Stimulated activated CD4-positive, alpha-beta T cell treated with anti-CD3 and anti-CD28 coated beads, TNF-alpha, amount 100 ng/mL, for 48 hours (primary cell): ENCODE results near the gene CD9.
A peak's percentile ranks its signal among the peaks of the same experiment; 100 is the strongest.
"Not testable (repeated sequence)": the region's sequence is repeated elsewhere in the genome, so short reads cannot be mapped to it uniquely, and the experiment has no call there.

Experiments
- DNase-seq, 3 donors: peaks; one replicate each; pipeline ENCODE4 v3.0.0-alpha.2; 2020; ENCODE audit warnings: low read depth in 3 of 3

The CD9 gene, protein sequence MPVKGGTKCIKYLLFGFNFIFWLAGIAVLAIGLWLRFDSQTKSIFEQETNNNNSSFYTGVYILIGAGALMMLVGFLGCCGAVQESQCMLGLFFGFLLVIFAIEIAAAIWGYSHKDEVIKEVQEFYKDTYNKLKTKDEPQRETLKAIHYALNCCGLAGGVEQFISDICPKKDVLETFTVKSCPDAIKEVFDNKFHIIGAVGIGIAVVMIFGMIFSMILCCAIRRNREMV

GRCh38 chr12:6200256-6201212 is at the start of gene CD9:
CD9 (plus strand) TSS chr12:6200400; CDS start chr12:6200500, 100 bp downstream.
- DNase-seq: peak in 1 of 3 donors; percentile 35

DNA sequence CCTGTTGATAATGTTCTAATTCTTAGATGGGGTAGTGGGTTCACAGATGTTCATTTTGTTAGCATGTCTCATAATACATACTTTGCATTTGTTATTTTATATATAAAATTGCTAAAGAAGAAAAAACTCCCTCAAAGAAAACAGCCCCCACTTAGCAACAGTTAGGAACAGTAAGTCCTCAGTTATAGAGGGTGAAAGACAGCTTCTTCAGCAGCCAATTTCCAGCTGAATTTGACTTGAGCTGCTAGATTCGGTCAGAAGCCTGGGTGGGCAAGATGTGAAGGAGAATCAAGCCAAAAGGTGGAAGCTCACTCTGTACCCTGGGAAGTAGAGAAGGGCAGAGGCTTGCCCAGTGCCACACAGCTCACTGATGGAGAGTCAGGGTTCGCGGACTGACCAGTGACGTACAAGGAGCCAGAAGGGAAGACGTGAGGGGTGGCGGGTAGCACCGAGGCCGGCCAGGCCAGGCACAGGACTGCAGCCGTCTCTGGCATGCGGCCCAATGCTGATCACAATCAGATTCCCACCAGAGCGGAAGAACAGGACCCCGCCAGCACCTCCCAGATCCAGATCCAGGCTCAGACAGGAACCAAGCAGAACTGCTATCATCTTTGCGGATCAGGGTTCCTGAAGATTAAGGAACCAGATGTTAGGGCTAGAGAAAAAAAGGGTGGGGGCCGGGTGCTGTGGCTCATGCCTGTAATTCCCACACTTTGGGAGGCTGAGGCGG is 45.3 kb upstream of the CD9 start:
- no peak for DNase-seq

- DNase-seq: no peak
These were observed 42.7 kb upstream of the CD9 start for GRCh38 chr12:6157482-6157881.

GRCh38 chr12:6158255-6158654 is 41.9 kb upstream of the CD9 start:
- DNase-seq: no peak

- DNase-seq: no peak
These were observed 41.5 kb upstream of the CD9 start for GRCh38 chr12:6158749-6159148.

- DNase-seq: not testable (repeated sequence)
These were observed 40.8 kb upstream of the CD9 start for GRCh38 chr12:6159166-6160011.

DNA sequence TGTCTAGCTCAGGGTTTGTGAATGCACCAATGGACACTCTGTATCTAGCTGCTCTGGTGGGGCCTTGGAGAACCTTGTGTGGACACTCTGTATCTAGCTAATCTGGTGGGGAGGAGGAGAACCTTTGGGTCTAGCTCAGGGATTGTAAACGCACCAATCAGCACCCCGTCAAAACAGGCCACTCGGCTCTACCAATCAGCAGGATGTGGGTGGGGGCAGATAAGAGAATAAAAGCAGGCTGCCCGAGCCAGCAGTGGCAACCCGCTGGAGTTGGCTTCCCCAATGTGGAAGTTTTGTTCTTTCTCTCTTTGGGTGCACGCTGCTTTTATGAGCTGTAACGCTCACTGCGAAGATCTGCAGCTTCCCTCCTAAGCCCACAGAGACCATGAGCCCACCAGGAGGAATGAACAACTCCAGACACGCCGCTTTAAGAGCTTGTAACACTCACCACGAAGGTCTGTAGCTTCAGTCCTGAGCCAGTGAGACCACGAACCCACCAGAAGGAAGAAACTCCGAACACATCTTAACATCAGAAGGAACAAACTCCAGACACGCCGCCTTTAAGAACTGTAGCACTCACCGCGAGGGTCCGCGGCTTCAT is 40.1 kb upstream of the CD9 start:
- not testable (repeated sequence) for DNase-seq

GRCh38 chr12:6161124-6161882 is 38.9 kb upstream of the CD9 start:
- no peak for DNase-seq

GRCh38 chr12:6163416-6164060 is 36.7 kb upstream of the CD9 start:
- no peak for DNase-seq

GRCh38 chr12:6165395-6165794 is 34.8 kb upstream of the CD9 start:
- no peak for DNase-seq

DNA sequence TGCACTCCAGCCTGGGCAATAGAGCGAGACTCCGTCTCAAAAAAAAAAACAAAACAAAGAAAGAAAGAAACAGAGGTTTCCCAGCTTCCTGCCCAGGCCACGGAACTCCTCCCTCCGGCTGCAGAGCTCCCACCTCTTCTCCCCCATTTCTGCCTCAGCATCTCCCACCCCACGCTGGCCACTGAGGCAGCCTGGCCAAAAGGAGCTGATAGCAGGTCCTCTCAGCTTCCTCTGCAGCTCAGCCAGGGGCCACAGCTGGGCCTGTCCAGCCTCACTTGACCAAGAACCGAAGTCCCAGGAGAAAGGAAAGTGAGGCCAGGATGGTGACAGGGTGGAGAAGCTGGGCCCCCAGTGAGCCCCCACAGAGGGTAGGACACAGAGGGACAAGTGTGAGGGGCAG is 33.4 kb upstream of the CD9 start:
- DNase-seq: no peak

DNA sequence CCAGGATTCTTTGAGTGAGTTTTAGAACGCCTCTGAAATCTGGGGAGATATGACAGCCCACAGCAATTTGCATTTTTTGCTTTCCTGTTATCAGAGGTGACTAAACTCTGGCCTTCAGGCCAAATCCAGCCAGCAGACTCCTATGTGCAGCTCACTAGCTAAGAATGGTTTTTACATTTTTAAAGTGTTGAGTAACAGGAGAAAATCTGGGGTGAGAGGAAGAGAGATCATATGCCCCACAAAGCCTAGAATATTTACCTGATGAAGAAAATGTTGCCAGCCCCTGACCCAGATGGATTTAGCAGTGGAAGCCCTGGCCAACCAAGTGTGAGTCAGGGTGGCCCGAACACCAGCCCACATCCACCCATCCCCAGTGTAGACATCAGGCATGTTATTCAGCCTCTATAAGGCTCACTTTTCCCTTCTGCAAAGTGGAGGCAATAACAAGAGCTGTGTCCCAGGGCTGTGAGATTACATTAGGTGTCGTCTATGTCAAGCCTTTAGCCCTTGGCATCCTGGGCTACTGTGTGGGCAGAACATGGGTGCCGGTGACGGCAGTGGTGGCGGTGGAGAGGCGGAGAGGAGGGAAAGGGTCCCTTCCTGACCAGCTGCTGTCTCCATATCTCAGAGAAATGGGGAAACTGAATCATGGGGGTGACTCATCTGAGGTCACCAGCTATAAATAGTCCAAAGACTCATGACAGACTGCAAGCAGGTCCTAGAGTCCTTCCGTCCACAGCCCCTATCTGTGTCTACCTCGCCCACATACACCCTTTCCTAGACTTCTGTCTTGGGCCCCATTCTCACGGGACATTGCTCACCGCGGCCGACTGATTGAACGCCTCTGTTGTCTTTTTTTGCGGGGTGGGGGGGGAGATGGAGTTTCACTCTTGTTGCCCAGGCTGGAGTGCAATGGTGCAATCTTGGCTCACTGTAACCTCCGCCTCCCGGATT is 32.6 kb upstream of the CD9 start:
- peak; percentile 42 to 64 (median 59) for DNase-seq

DNA sequence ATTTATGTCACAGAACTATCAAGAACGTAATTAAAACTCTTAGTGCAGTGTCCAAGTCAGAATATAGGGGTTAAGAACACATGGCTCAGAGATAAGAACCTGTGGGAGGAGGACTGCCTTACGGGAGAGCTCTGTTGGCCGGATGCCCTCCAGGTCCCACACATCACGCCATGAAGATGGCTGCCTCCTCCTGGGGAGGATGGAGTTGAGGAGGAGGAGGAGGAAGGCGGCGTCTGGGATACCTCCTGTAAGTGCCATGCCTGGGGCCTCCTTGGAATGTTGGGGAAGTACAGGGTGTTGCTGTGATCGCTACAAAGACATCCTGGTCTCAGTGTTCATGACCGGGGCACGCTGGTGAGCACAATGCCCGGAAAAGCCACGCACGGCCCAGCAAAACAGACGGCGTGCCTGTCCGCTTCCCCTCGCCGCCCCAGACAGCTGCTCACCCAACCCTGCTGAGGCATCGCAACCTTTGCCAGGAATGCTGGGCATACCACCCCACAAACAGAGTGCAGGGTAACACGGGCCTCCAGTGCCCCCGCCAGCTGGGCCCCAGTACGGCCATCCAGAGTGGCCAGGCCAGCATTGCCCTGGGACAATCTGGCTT is 28.7 kb upstream of the CD9 start:
- no peak for DNase-seq

DNA sequence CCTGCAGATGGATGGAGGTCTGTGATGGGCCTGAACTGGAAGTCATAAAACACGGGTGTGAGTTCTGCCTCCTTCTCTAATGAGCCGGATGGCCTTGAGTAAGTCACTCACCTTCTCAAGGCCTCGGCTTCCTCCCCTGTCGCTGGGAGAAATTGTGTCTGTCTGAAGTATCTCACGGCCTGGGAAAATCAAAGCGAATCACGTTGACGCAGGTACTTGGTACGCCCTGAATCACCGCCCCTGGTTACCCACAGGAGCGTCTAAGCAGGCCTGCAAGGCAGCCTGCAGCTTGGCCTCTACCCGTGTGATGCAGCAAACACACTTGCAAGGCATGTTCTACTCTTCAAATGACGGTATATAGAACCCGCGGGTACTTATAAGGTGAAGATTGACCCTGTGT is 28.1 kb upstream of the CD9 start:
- DNase-seq: no peak

GRCh38 chr12:6172862-6173261 is 27.3 kb upstream of the CD9 start:
- no peak for DNase-seq

- DNase-seq: no peak
These were observed 22.4 kb upstream of the CD9 start for GRCh38 chr12:6177642-6178358.

DNA sequence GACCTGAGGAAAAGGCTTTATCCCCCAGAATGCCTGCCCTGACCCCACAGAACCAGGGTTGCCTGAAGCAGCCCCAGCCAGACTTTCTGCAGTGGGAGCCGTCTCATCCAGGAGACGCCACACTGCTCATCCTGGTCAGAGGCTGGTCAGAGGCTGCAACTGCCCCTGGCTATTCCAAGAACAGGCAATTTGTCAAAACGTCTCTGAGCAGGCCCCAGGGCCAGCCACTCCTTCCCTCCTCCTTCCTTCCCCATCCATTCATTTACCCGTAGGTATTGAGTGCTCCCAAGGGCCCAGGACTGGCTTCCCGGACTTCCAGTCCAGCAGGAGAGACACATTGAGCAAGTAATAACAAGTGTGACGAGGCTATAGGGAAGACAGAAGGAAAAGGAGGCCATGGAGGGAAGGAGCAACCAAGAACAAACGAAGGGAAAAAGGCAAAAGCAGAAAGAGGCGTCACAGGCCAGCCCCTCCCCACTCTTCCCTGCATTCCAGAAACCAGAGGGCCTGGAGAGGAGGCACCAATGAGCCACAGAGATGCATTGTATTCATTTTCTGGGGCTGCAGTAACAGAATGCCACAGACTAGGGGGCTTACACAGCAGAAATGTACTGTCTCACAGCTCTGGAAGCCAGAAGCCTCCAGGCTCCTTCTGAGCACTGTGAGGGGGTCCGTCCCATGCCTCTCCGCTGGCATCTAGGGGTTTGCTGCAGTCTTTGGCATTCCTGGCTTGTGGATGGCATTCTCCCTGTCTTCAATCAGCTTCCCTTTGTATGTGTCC is 21.0 kb upstream of the CD9 start:
- DNase-seq: no peak
